ENCODE results near the gene RMND5B.
"Not testable (repeated sequence)": the region's sequence is repeated elsewhere in the genome, so short reads cannot be mapped to it uniquely, and the experiment has no call there.

RMND5B gene

GRCh38 chr5:178130576-178131445 is at the start of gene RMND5B:
Gene RMND5B (plus strand): TSS chr5:178131014. CDS start chr5:178138120, 7,106 bp downstream.
- peak; percentile 90 for DNase-seq (ENCODE audit: low spot score)

- DNase-seq (ENCODE audit: low spot score): no peak
Observed at GRCh38 chr5:178081571-178082243, 49.1 kb upstream of the RMND5B start.

GRCh38 chr5:178083922-178084321 is 46.9 kb upstream of the RMND5B start:
- DNase-seq (ENCODE audit: low spot score): no peak

GRCh38 chr5:178085316-178085715 is 45.5 kb upstream of the RMND5B start:
- no peak for DNase-seq (ENCODE audit: low spot score)

GRCh38 chr5:178086266-178086665 is 44.5 kb upstream of the RMND5B start:
- DNase-seq (ENCODE audit: low spot score): no peak

- not testable (repeated sequence) for DNase-seq (ENCODE audit: low spot score)
Observed at GRCh38 chr5:178087199-178087598, 43.6 kb upstream of the RMND5B start.

- no peak for DNase-seq (ENCODE audit: low spot score)
Observed at GRCh38 chr5:178090856-178091255, 40.0 kb upstream of the RMND5B start.

GRCh38 chr5:178093134-178093533 is 37.7 kb upstream of the RMND5B start:
- DNase-seq (ENCODE audit: low spot score): no peak

GRCh38 chr5:178094345-178094744 is 36.5 kb upstream of the RMND5B start:
- DNase-seq (ENCODE audit: low spot score): no peak

- no peak for DNase-seq (ENCODE audit: low spot score)
Observed at GRCh38 chr5:178098685-178099084, 32.1 kb upstream of the RMND5B start.

- no peak for DNase-seq (ENCODE audit: low spot score)
Observed at GRCh38 chr5:178103612-178104011, 27.2 kb upstream of the RMND5B start.

- no peak for DNase-seq (ENCODE audit: low spot score)
Observed at GRCh38 chr5:178104492-178104891, 26.3 kb upstream of the RMND5B start.

- DNase-seq (ENCODE audit: low spot score): no peak
Observed at GRCh38 chr5:178106086-178106485, 24.7 kb upstream of the RMND5B start.

GRCh38 chr5:178106556-178107239 is 24.1 kb upstream of the RMND5B start:
- no peak for DNase-seq (ENCODE audit: low spot score)

GRCh38 chr5:178107756-178108310 is 23.0 kb upstream of the RMND5B start:
- DNase-seq (ENCODE audit: low spot score): no peak

GRCh38 chr5:178108446-178108845 is 22.4 kb upstream of the RMND5B start:
- DNase-seq (ENCODE audit: low spot score): no peak

- DNase-seq (ENCODE audit: low spot score): no peak
Observed at GRCh38 chr5:178108966-178109365, 21.8 kb upstream of the RMND5B start.

- no peak for DNase-seq (ENCODE audit: low spot score)
Observed at GRCh38 chr5:178110511-178110910, 20.3 kb upstream of the RMND5B start.

GRCh38 chr5:178111925-178112324 is 18.9 kb upstream of the RMND5B start:
- no peak for DNase-seq (ENCODE audit: low spot score)

GRCh38 chr5:178112545-178112944 is 18.3 kb upstream of the RMND5B start:
- no peak for DNase-seq (ENCODE audit: low spot score)

- DNase-seq (ENCODE audit: low spot score): peak; percentile 83
Observed at GRCh38 chr5:178113141-178113787, 17.6 kb upstream of the RMND5B start, which contains the start of gene N4BP3. Gene N4BP3 (plus strand): TSS chr5:178113532. CDS start chr5:178119584, 6,052 bp downstream.

GRCh38 chr5:178113841-178114324 is 16.9 kb upstream of the RMND5B start:
- DNase-seq (ENCODE audit: low spot score): no peak
